ENCODE measurements around the gene LMX1A.

DNA sequence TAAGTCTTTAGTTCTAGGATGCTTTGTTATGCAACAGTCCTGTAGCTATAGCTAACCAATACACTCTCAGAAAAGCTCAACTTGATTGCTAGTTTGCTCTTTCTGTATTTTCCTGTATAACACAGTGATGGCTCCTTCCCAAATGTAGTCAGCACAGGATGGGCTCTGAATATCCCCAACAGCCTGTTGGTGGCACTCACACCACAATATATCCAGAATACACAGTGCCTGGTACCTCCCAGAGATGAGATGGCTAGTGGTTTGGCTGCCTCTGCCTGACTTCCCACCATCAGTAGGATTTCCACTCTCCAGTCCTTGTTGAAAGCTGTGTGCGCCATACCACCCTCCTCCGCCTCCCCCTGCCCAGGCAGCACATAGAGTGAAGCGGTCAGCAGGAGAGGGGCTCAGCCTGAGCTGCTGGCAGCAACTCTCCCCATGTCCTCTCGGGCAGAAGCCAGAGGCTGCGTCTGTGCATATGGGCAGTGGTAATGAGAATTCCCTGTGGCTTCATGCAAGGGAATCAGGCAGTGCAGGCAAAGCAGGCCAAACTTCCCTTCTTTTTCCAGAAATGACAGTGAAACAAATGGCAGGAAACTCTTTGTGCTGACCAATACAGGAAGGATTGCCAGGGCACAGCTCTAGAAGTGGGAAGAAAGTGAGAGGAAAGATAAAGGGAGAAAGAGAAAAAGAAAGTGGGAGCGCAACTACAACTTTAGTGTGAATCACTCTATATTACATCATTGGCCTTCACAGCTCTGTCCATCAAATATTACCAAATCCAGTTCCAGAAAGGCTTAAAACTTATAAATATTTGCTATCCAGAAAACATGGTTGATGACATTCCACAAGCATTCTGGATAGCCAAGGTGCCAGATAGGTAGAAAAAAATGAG, 49.7 kb downstream of the LMX1A start:
- TF ChIP-seq, protein P1, sequence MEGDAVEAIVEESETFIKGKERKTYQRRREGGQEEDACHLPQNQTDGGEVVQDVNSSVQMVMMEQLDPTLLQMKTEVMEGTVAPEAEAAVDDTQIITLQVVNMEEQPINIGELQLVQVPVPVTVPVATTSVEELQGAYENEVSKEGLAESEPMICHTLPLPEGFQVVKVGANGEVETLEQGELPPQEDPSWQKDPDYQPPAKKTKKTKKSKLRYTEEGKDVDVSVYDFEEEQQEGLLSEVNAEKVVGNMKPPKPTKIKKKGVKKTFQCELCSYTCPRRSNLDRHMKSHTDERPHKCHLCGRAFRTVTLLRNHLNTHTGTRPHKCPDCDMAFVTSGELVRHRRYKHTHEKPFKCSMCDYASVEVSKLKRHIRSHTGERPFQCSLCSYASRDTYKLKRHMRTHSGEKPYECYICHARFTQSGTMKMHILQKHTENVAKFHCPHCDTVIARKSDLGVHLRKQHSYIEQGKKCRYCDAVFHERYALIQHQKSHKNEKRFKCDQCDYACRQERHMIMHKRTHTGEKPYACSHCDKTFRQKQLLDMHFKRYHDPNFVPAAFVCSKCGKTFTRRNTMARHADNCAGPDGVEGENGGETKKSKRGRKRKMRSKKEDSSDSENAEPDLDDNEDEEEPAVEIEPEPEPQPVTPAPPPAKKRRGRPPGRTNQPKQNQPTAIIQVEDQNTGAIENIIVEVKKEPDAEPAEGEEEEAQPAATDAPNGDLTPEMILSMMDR (IDR thresholded peaks at IDR 0.05): no peak
- no peak for TF ChIP-seq POLR2A (IDR thresholded peaks at IDR 0.05)

All from adrenal gland (tissue), 5 donors.